GM12878 (cell line): ENCODE data around the gene ERP27. TPM values are rescaled to one million over a fixed set of nuclear protein-coding genes. Genes with fewer than 3 reads are reported as not detected.
A peak's percentile ranks its signal among the peaks of the same experiment; 100 is the strongest.

Experiments
- ATAC-seq: fragments of 200-7000 bp; cut with Tn5 transposase; 3 replicates; pipeline ENCODE4 v1.9.1; 2020; ENCODE audit warnings: mild to moderate bottlenecking, moderate library complexity
- BruUV-seq: library from RNA; stranded (reverse); fragments of 400-500 nt; replicated peaks from 2 replicates; lab custom pipeline; 2021; lab: Mats Ljungman, UMichigan
- CTCF ChIA-PET: fragments of 300-600 bp; sonication (Branson Sonifier 250); formaldehyde crosslinking; extraction: SDS; loops from one replicate; lab custom pipeline; 2021; ENCODE audit warnings: inconsistent platforms; lab: Yijun Ruan, JAX
- POLR2A ChIA-PET: fragments of 350-600 bp; formaldehyde crosslinking; extraction: SDS; loops from one replicate; lab custom pipeline; 2021; ENCODE audit warnings: inconsistent platforms; lab: Charles Lee
- RAD21 ChIA-PET: fragments of 300-600 bp; sonication (Branson Sonifier 250); formaldehyde crosslinking; loops from one replicate; lab custom pipeline; 2023; ENCODE audit warnings: antibody characterized with exemption; ENCODE audit not compliant: unreplicated experiment; lab: Charles Lee
- SMC1A ChIA-PET: fragments of 300-600 bp; sonication (Branson Sonifier 250); formaldehyde crosslinking; loops from one replicate; lab custom pipeline; 2023; ENCODE audit not compliant: unreplicated experiment, uncharacterized antibody; lab: Charles Lee
- DNase-seq: peaks from one replicate; pipeline ENCODE4 v3.0.0-alpha.2; 2011; ENCODE audit warnings: low read depth, low spot score
- FAIRE-seq: peaks from 3 replicates; lab custom pipeline; 2011; peaks lifted over from hg19 to GRCh38; lab: Jason Lieb, UNC
- H2AFZ ChIP-seq: 2 replicates; pipeline ENCODE4 v1.6.0; 2011; ENCODE audit warnings: low read depth, low read length, control low read depth; ENCODE audit not compliant: control insufficient read depth
- H3K27ac ChIP-seq: 2 replicates; pipeline ENCODE4 v1.5.1; 2011; ENCODE audit warnings: control low read depth; ENCODE audit not compliant: control insufficient read depth, insufficient read depth
- H3K27me3 ChIP-seq, 2 experiments: replicated peaks in 1 of 2; 2 replicates each; pipeline versions ENCODE4 v1.6.0 to v1.6.1; 2011; ENCODE audit warnings: low read length in 1 of 2; ENCODE audit not compliant: control insufficient read depth in 2 of 2, insufficient read depth in 2 of 2
- H3K36me3 ChIP-seq, 2 experiments: 2 replicates each; pipeline ENCODE4 v1.5.1; 2011; ENCODE audit warnings: low read length in 1 of 2; ENCODE audit not compliant: control insufficient read depth in 2 of 2, insufficient read depth in 2 of 2
- H3K4me1 ChIP-seq: 2 replicates; pipeline ENCODE4 v1.6.1; 2011; ENCODE audit warnings: mild to moderate bottlenecking, low read length, moderate library complexity, mixed read lengths; ENCODE audit not compliant: control insufficient read depth, insufficient read depth
- H3K4me2 ChIP-seq: 2 replicates; pipeline ENCODE4 v1.6.0; 2011; ENCODE audit warnings: control low read depth; ENCODE audit not compliant: control insufficient read depth, insufficient read depth
- H3K4me3 ChIP-seq: fragments of 200-600 bp; sonication (generic); 2 replicates; pipeline ENCODE4 v1.5.1; 2016
- H3K79me2 ChIP-seq: 2 replicates; pipeline ENCODE4 v1.6.0; 2011; ENCODE audit warnings: low read length; ENCODE audit not compliant: control insufficient read depth, insufficient read depth
- H3K9ac ChIP-seq: 2 replicates; pipeline ENCODE4 v1.8.0; 2011; ENCODE audit warnings: low read length, control low read depth, mixed read lengths; ENCODE audit not compliant: control insufficient read depth, insufficient read depth
- H3K9me3 ChIP-seq: replicated peaks from 3 replicates; pipeline ENCODE4 v1.5.1; 2011; ENCODE audit warnings: mild to moderate bottlenecking, low read length; ENCODE audit not compliant: control insufficient read depth, insufficient read depth
- H4K20me1 ChIP-seq: 2 replicates; pipeline ENCODE4 v1.6.0; 2011; ENCODE audit not compliant: control insufficient read depth, insufficient read depth
- LARP7 ChIP-seq: fragments of 450-650 bp; IDR thresholded peaks from 2 replicates; pipeline ENCODE4 v1.6.1; 2017; ENCODE audit warnings: mild to moderate bottlenecking
- PAX5 ChIP-seq: IDR thresholded peaks from 2 replicates; pipeline ENCODE4 v1.6.1; 2011; ENCODE audit warnings: low read depth, low read length, borderline replicate concordance
- RUNX3 ChIP-seq: IDR thresholded peaks from 2 replicates; pipeline ENCODE4 v1.6.1; 2012; ENCODE audit warnings: low read length, inconsistent platforms
- SKIL ChIP-seq: fragments of 450-650 bp; IDR thresholded peaks from 2 replicates; pipeline ENCODE4 v1.6.1; 2017; ENCODE audit warnings: mild to moderate bottlenecking, low read depth, inconsistent platforms; ENCODE audit not compliant: poor library complexity, severe bottlenecking
- TCF12 ChIP-seq: IDR thresholded peaks from 2 replicates; pipeline ENCODE4 v1.6.1; 2011; ENCODE audit warnings: low read depth, mild to moderate bottlenecking, low read length
- WRNIP1 ChIP-seq: IDR thresholded peaks from 2 replicates; pipeline ENCODE4 v1.6.1; 2011; ENCODE audit warnings: low read depth, low read length, improper control_type of control experiment, borderline replicate concordance
- ZNF24 ChIP-seq: fragments of 450-650 bp; IDR thresholded peaks from 2 replicates; pipeline ENCODE4 v1.6.1; 2017; ENCODE audit warnings: antibody characterized with exemption, mild to moderate bottlenecking
- ZNF687 ChIP-seq: fragments of 450-650 bp; IDR thresholded peaks from 2 replicates; pipeline ENCODE4 v1.6.1; 2017; ENCODE audit warnings: mild to moderate bottlenecking, moderate library complexity
- WGBS: methylation state at CpG from one replicate; pipeline ENCODE4 v1.1.6; 2016; ENCODE audit warnings: low lambda C conversion rate; ENCODE audit not compliant: insufficient replicate concordance, insufficient coverage; ENCODE audit errors: missing lambda C conversion rate; 5-methylcytosine and 5-hydroxymethylcytosine counted together
- in situ Hi-C: fragments of 300-500 bp; cut with MboI; formaldehyde crosslinking; loops from 9 replicates; pipeline ENCODE4 v1.14.3; 2018; ENCODE audit warnings: mixed read lengths
- intact Hi-C: fragments of 100-400 bp; cut with micrococcal nuclease; formaldehyde crosslinking; loops from one replicate; pipeline ENCODE4 v1.14.2; 2022; ENCODE audit not compliant: unreplicated experiment
- polyA plus RNA-seq, 11 experiments: library from polyadenylated mRNA; depleted of rRNA in 4 of 11; unstranded in 6 of 11; stranded (reverse) in 5 of 11; fragments of >200 nt; fragmentation: Nextera tagmentation in 4 of 11; fragmentation: Illumina TruSeq in 1 of 11; extraction: Ambion mirVana in 4 of 11; extraction: Trizol in 1 of 11; gene quantifications; 1 replicate in 1 of 11; 2 replicates in 10 of 11; pipeline versions ENCODE4 v1.2.1 to v1.2.3, GENCODE V29; 2011 to 2016; ENCODE audit warnings: inconsistent platforms in 2 of 11, missing spikeins in 2 of 11, low read depth in 1 of 11
- total RNA-seq, 4 experiments: library from RNA; depleted of rRNA in 3 of 4; stranded (reverse); fragments of >200 nt in 3 of 4; fragmentation: Illumina TruSeq in 1 of 4; extraction: Trizol in 1 of 4; gene quantifications; 2 replicates each; pipeline versions ENCODE4 v1.2.1 to v1.2.3, GENCODE V29; 2013 to 2021

ERP27 gene
- total and polyA plus RNA-seq, 10 of the 15 experiments (the other 5 are each of a cell fraction or from before 2014, with no cell fraction given): 0.91 to 2.4 (median 1.4) TPM

- Histone ChIP-seq H3K4me1 (peaks cover 48% of the 10 kb centered on the region), H3K27me3 (no peaks in the 10 kb centered on the region), H4K20me1 (no peaks in the 10 kb centered on the region), H3K9me3 (no peaks in the 10 kb centered on the region), H3K79me2 (peaks cover 100% of the 10 kb centered on the region), H3K4me2 (peak overlapping the region; percentile 85), H2AFZ (no peak overlapping the region), H3K4me3 (peak overlapping the region; percentile 60), H3K9ac (peak overlapping the region; percentile 51), H3K36me3 (peaks cover 4 to 8% of the 10 kb centered on the region in 2 experiments), H3K27ac (peak overlapping the region; percentile 100)
- BruUV-seq: no TSS peak
- RAD21 ChIA-PET: interaction anchor here (0.6 to 4.2 kb wide), 3 partner anchors 7 to 714 kb away, joined by 3 to 25 read pairs (median 5); partner anchors contain the start of gene ARHGDIB
- 36% methylated on average over 4 of the region's 4 CpGs for WGBS
- intact Hi-C loops: loop anchor here (5.0 to 10.0 kb wide), 4 partner anchors 33 to 831 kb away; partner anchors contain the start of gene EPS8
- in situ Hi-C loops: loop anchor here (10.0 to 25.0 kb wide), 3 partner anchors 179 to 567 kb away; a partner anchor contains a TSS
- TF ChIP-seq ZNF24: no peak
- 0 out of 2 replicates have a peak, but pooled peaks have one; percentile 37 for TF ChIP-seq LARP7
- TF ChIP-seq SKIL: no peak
- no peak for TF ChIP-seq PAX5
- TF ChIP-seq WRNIP1: no peak
- TF ChIP-seq ZNF687: 0 out of 2 replicates have a peak, but pooled peaks have one; percentile 35
- TF ChIP-seq RUNX3: peak; percentile 42; the same call in 1 of the 2 replicates
- 0 out of 2 replicates have a peak, but pooled peaks have one; percentile 42 for TF ChIP-seq TCF12
- SMC1A ChIA-PET: interaction anchor here (0.9 to 1.3 kb wide), 4 partner anchors 16 to 41 kb away, joined by 3 to 6 read pairs (median 4); partner anchors contain the start of gene ERP27
- FAIRE-seq (no peak), ATAC-seq (no peak), DNase-seq (no peak)
- CTCF ChIA-PET: interaction anchor here (0.7 to 1.0 kb wide), 2 partner anchors 16 to 569 kb away, joined by 3 read pairs; partner anchors contain the start of gene ERP27
- POLR2A ChIA-PET: interaction anchor here (1.1 to 2.1 kb wide), 3 partner anchors 29 to 185 kb away, joined by 4 to 5 read pairs (median 4); no protein-coding TSS in a partner anchor
Observed at GRCh38 chr12:14954269-14954668, 15.9 kb upstream of the ERP27 start.
